ENCODE data around the gene MAS1. TPM values are rescaled to one million over a fixed set of nuclear protein-coding genes. Genes with fewer than 3 reads are reported as not detected.
A peak's percentile ranks its signal among the peaks of the same experiment; 100 is the strongest.

Gene MAS1
- total and polyA plus RNA-seq, 2 of the 13 experiments (the other 11 are each of a cell fraction or from before 2014, with no cell fraction given) = not detected

DNA sequence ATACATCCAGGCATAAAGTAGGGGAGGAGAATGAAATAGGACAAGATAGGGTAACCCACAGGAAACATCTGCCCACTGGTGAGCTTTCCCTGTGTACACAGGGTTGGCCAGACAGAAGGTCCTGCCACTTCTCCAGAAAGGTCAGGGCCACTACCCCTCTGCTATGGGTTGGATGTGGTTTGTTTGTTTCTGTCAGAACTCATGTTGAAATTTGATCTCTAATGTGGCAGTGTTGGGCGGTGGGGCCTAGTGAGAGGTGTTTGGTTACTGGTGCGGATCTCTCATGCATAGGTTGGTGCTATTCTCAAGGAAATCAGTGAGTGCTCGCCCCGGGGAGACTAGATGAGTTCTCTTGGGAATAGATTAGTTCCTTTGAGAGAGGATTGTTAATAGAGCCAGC, 15.6 kb upstream of the MAS1 start (continued):
- TF ChIP-seq, protein P1, sequence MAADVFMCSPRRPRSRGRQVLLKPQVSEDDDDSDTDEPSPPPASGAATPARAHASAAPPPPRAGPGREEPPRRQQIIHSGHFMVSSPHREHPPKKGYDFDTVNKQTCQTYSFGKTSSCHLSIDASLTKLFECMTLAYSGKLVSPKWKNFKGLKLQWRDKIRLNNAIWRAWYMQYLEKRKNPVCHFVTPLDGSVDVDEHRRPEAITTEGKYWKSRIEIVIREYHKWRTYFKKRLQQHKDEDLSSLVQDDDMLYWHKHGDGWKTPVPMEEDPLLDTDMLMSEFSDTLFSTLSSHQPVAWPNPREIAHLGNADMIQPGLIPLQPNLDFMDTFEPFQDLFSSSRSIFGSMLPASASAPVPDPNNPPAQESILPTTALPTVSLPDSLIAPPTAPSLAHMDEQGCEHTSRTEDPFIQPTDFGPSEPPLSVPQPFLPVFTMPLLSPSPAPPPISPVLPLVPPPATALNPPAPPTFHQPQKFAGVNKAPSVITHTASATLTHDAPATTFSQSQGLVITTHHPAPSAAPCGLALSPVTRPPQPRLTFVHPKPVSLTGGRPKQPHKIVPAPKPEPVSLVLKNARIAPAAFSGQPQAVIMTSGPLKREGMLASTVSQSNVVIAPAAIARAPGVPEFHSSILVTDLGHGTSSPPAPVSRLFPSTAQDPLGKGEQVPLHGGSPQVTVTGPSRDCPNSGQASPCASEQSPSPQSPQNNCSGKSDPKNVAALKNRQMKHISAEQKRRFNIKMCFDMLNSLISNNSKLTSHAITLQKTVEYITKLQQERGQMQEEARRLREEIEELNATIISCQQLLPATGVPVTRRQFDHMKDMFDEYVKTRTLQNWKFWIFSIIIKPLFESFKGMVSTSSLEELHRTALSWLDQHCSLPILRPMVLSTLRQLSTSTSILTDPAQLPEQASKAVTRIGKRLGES (CRISPR knock-in tag; IDR thresholded peaks at IDR 0.05; ENCODE audit: borderline replicate concordance) = no peak
- no peak for TF ChIP-seq SMARCE1 (IDR thresholded peaks at IDR 0.05; ENCODE audit: borderline replicate concordance)
- no peak for TF ChIP-seq ZNF552 (CRISPR knock-in tag; IDR thresholded peaks at IDR 0.05; ENCODE audit: borderline replicate concordance)
- TF ChIP-seq ZNF878 (CRISPR knock-in tag; IDR thresholded peaks at IDR 0.05) = peak; percentile 52; the same call in 1 of the 2 replicates
- TF ChIP-seq HNRNPUL1 (IDR thresholded peaks at IDR 0.05; ENCODE audit: low read depth, low read length) = no peak
- no peak for TF ChIP-seq ZNF317 (CRISPR knock-in tag; IDR thresholded peaks at IDR 0.05)
- TF ChIP-seq, protein P2, sequence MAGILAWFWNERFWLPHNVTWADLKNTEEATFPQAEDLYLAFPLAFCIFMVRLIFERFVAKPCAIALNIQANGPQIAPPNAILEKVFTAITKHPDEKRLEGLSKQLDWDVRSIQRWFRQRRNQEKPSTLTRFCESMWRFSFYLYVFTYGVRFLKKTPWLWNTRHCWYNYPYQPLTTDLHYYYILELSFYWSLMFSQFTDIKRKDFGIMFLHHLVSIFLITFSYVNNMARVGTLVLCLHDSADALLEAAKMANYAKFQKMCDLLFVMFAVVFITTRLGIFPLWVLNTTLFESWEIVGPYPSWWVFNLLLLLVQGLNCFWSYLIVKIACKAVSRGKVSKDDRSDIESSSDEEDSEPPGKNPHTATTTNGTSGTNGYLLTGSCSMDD (CRISPR knock-in tag; IDR thresholded peaks at IDR 0.05) = no peak
- TF ChIP-seq ZMYM2 (CRISPR knock-in tag; IDR thresholded peaks at IDR 0.05) = 0 out of 2 replicates have a peak, but pooled peaks have one; percentile 58
- no peak for TF ChIP-seq SRSF1 (optimal IDR thresholded peaks at IDR 0.05; ENCODE audit: low read depth, low read length)
- no peak for TF ChIP-seq POLR2A (IDR thresholded peaks at IDR 0.05; ENCODE audit: insufficient read depth in 1 of 2, low read depth in 2 of 2, low read length in 2 of 2)
- no peak for TF ChIP-seq GZF1 (CRISPR knock-in tag; IDR thresholded peaks at IDR 0.05)
- no peak for TF ChIP-seq ZNF775 (CRISPR knock-in tag; IDR thresholded peaks at IDR 0.05; ENCODE audit: borderline replicate concordance)
- TF ChIP-seq SP140L (CRISPR knock-in tag; IDR thresholded peaks at IDR 0.05; ENCODE audit: borderline replicate concordance) = no peak
- TF ChIP-seq, protein P3, sequence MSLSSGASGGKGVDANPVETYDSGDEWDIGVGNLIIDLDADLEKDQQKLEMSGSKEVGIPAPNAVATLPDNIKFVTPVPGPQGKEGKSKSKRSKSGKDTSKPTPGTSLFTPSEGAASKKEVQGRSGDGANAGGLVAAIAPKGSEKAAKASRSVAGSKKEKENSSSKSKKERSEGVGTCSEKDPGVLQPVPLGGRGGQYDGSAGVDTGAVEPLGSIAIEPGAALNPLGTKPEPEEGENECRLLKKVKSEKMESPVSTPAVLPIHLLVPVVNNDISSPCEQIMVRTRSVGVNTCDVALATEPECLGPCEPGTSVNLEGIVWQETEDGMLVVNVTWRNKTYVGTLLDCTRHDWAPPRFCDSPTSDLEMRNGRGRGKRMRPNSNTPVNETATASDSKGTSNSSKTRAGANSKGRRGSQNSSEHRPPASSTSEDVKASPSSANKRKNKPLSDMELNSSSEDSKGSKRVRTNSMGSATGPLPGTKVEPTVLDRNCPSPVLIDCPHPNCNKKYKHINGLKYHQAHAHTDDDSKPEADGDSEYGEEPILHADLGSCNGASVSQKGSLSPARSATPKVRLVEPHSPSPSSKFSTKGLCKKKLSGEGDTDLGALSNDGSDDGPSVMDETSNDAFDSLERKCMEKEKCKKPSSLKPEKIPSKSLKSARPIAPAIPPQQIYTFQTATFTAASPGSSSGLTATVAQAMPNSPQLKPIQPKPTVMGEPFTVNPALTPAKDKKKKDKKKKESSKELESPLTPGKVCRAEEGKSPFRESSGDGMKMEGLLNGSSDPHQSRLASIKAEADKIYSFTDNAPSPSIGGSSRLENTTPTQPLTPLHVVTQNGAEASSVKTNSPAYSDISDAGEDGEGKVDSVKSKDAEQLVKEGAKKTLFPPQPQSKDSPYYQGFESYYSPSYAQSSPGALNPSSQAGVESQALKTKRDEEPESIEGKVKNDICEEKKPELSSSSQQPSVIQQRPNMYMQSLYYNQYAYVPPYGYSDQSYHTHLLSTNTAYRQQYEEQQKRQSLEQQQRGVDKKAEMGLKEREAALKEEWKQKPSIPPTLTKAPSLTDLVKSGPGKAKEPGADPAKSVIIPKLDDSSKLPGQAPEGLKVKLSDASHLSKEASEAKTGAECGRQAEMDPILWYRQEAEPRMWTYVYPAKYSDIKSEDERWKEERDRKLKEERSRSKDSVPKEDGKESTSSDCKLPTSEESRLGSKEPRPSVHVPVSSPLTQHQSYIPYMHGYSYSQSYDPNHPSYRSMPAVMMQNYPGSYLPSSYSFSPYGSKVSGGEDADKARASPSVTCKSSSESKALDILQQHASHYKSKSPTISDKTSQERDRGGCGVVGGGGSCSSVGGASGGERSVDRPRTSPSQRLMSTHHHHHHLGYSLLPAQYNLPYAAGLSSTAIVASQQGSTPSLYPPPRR (CRISPR knock-in tag; IDR thresholded peaks at IDR 0.05; ENCODE audit: borderline replicate concordance) = peak; percentile 63; the same call in 1 of the 2 replicates
- no peak for TF ChIP-seq POLR2G (IDR thresholded peaks at IDR 0.05; ENCODE audit: low read depth, low read length)
- TF ChIP-seq SP2 (CRISPR knock-in tag; IDR thresholded peaks at IDR 0.05) = no peak
- no peak for TF ChIP-seq ZNF230 (CRISPR knock-in tag; IDR thresholded peaks at IDR 0.05)
- no peak for TF ChIP-seq ZNF660 (CRISPR knock-in tag; IDR thresholded peaks at IDR 0.05; ENCODE audit: borderline replicate concordance, low read depth)
- TF ChIP-seq KMT2A (CRISPR knock-in tag; IDR thresholded peaks at IDR 0.05) = no peak
- TF ChIP-seq LCORL (IDR thresholded peaks at IDR 0.05) = no peak
- TF ChIP-seq LCORL (CRISPR knock-in tag; IDR thresholded peaks at IDR 0.05) = peak; percentile 45; the same call in 1 of the 2 replicates
- TF ChIP-seq ELF1 (CRISPR knock-in tag; IDR thresholded peaks at IDR 0.05) = no peak
- TF ChIP-seq ZNF510 (CRISPR knock-in tag; IDR thresholded peaks at IDR 0.05; ENCODE audit: low read depth) = 0 out of 2 replicates have a peak, but pooled peaks have one; percentile 73

Data from HepG2 (cell line).